IPS DF 19.7 (cell line): ENCODE measurements around the gene NEAT1.
"Not testable (repeated sequence)": the region's sequence is repeated elsewhere in the genome, so short reads cannot be mapped to it uniquely, and the experiment has no call there.

ENCODE experiments used
- DNase-seq: peaks from one replicate; pipeline ENCODE4 v3.0.0-alpha.2; 2013; ENCODE audit warnings: low read depth, low spot score

The NEAT1 gene

DNA sequence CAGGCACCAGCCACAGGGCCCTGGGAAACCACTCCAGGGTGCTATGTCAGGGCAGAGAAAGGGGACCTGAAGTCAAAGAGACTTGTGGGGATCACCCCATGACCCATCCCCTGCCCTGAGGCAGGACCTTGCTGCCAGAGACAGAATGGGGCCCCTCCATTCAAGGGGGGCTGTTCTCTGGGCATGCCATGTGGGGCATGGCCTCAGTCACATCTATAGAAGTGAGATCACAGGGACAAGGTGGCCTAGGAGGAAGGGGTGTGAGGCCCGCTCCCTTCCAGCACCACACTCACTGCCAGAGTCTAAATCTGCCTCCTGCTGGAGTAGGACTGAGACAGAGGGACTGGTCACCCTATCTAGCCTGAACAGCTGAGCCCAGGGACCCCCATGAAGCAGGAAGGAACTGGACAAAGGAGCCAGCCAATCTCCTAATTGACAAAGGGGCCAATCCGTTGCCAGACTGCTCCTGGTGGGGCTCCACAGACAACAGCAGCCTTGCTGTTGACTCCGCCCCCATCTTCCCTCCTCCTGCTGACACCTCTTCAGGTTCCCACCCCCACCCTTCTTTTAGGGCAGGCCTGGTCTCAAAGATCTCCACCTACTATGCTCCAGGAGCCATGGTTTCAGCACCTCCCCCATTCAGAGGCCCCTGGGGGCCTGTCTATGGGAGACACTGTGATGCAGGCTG lies 26.0 kb downstream of the NEAT1 start:
- no peak for DNase-seq

DNA sequence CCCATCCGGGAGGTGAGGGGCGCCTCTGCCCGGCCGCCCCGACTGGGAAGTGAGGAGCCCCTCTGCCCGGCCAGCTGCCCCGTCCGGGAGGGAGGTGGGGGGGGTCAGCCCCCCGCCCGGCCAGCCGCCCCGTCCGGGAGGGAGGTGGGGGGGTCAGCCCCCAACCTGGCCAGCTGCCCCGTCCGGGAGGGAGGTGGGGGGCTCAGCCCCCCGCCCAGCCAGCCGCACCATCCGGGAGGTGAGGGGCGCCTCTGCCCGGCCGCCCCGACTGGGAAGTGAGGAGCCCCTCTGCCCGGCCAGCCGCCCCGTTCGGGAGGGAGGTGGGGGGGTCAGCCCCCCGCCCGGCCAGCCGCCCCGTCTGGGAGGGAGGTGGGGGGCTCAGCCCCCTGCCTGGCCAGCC lies 28.7 kb downstream of the NEAT1 start:
- not testable (repeated sequence) for DNase-seq

DNA sequence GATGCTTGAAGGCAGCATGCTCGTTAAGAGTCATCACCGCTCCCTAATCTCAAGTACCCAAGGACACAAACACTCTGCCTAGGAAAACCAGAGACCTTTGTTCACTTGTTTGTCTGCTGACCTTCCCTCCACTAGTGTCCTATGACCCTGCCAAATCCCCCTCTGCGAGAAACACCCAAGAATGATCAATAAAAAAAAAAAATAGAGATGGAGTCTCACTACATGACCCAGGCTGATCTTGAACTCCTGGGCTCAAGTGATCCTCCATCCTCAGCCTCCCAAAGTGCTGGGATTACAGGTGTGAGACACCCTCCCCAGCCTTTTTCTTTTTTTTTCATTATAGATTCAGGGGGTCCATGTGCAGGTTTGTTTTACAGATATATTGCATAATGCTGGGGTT lies 29.7 kb downstream of the NEAT1 start:
- not testable (repeated sequence) for DNase-seq

DNA sequence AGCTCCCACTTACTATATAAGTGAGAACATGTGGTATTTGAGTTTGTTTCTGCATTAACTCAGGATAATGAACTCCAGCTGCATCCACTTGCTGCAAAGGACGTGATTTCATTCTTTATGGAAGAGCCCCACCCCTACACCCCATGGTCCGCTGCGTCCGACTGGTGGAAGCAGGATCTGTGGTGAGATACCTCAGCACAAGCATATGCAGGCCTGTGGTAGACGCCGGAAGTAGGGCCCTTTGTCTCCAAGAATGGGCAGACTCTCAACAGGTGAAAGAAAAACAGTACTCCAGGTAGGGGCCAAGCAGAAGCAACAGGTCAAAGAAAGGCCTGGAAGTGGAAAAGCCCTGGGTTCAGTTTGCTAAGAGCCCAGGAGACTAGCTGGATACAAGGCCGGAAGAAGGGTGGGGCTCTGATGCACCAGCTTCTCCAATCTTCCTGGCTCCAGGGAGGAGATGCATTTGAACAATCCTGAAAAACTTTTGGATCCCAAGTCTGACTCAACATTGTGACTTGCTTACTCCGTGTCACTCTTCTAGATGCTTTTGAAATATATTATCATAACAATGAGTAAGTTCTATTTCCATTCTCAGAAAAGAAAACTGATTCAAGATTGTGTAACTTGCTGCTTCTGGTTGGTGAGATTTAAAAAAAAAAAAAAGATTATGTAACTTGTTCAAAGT lies 30.4 kb downstream of the NEAT1 start:
- DNase-seq: no peak

DNA sequence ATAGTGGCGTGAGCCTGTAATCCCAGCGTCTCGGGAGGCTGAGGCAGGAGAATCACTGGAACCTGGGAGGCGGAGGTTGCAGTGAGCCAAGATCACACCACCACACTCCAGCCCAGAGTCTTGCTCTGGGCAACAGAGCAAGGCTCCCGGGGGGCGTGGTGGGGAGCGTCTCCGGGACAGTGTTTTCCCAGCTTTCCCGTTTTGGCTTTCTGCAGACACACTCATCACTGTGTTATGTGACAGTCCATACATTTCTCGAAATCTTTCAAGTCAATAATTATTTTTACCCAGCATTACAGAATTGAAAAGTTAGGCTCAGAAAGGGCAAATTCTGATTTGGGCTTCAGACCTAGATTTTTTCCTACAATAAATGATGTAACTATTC lies 31.7 kb downstream of the NEAT1 start:
- DNase-seq: no peak

DNA sequence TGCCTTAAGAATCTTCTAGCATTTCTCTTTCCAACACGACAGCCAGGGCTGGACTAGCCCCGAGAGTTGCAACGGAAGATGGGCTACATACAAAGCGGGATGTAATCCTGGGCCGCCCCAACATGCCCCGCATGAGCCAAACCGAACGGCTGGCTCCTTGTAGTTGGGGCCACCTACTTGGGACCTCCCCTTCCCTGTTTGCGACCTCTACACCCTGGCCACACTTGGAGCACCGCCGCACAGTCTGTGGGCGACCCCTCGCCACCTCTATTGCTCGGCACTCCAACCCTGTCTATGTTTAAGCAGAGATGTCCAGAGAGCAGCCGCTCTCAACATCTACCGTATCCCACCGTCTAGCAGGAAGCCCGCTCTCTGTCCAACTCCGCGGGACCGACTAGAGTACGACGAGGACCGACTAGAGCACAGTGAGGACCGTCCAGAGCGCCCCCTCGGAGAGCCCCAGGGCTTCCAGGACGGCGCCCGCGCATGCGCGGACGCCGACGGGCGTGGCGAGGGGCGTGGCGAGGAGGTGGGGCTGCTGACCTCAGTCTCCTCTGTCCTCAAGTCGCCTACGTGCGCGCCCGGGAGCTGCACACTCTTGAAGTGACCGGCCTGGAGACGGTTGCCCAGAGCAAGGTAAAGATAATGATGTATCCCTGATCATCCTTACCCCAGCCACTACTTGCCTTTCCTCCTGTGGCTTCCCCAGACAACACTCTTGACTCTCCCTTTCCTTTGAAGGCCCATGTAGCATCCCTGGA lies 32.3 kb downstream of the NEAT1 start:
- no peak for DNase-seq

DNA sequence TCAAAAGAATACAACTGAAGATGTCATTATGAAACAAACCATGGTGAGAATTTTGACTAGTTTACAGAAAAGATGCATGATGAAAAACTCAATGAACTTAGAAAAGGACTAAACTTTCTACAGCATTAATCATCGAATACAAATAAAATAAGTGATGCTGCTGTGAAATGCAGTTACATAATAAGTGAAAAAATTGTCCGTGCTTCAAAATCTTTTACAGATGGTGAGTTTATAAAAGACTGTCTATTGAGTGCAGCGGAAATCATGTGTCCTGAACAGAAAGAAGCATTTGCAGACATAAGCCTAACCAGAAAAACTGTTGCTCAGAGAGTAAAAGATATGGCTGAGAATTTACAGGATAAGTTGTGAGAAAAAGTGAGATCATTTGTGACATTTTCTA lies 33.8 kb downstream of the NEAT1 start:
- no peak for DNase-seq

DNA sequence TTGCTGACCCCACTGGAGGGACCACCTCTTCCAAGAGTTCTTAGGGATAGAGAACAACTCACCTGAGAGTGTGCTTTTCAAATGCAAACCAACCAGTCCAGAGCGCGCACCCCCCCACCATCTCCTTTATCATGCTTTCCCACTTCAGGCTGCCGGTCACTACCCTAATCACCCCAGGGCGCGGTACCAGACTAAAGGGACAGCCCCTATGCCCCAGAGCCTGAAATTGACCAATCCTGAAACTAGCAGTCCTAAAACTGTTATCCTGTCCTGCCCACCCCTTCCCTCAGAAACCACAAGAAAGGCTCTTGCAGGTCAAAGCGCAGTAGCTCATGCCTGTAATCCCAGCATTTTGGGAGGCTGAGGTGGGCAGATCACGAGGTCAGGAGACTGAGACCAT lies 37.0 kb downstream of the NEAT1 start:
- no peak for DNase-seq

DNA sequence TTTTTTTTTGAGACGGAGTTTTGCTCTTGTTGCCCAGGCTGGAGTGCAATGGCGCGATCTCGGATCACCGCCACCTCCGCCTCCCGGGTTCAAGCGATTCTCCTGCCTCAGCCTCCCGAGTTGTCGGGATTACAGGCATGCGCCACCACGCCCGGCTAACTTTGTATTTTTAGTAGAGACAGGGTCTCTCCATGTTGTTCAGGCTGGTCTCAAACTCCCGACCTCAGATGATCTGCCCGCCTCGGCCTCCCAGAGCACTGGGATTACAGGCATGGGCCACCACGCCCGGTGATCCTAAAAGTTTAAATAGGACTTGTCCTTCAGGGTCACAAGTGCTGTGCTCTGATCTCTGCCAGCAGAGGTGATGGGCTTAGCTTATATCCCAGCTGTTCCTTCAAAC lies 42.9 kb downstream of the NEAT1 start:
- not testable (repeated sequence) for DNase-seq

DNA sequence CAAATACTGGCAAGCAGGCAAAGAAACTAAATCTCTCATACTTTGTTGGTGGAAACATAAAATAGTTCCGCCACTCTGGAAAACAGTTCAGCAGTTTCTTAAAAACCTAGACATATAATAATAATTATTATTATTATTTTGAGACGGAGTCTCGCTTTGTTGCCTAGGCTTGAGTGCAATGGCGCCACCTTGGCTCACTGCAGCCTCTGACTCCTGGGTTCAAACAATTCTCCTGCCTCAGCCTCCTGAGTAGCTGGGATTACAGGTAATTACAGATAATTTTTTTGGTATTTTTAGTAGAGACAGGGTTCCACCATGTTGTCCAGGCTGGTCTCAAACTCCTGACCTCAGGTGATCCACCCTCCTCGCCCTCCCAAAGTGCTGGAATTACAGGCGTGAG lies 44.7 kb downstream of the NEAT1 start:
- DNase-seq: not testable (repeated sequence)

DNA sequence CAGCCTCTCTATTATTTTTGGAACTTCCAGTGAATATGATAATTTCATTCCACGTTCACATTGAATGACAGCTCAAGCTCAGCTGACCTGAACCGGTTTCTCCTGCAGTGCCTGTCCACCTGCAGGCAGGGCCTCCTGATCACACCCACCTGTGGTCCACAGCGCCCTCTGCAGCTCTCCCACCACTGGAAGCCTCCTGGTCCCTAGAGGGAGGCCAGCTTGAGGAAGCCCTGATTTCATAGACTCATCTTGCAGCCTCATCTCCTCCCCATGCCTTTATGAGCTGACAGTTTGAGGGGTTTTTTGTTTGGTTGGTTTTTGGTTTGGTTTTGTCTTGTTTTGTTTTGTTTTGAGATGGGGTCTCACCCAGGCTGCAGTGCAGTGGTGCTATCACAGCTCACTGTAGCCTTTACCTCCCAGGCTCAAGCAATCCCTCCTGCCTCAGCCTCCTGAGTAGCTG lies 46.3 kb downstream of the NEAT1 start:
- DNase-seq: no peak

DNA sequence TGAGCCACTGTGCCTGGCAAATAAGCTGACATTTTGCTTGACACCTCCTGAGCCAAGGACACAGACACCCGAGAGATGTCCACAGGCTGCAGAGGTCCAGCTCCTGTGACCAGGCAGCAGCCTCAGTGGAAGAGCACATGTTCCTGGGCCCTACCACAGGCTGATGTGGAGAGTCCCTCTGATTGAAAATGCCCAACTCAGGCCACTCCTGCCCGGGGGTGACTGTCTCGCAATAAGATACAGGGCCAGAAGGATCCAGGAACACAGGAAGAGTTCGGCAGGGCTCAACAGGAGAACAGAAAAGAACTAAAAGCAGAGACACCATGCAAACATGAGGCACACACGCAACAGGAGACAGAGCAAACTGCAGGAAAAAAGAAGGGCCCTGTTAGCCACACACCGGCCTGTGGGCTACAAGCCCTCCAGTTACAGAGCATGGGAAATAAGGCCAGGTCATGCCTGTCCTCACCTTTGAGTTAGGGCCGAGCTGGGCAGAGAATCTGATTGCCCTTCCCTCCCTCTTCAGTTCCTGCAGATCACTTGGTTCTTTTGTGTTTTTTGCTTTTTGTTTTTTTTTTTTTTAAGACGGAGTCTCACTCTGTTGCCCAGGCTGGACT lies 47.9 kb downstream of the NEAT1 start:
- DNase-seq: no peak

DNA sequence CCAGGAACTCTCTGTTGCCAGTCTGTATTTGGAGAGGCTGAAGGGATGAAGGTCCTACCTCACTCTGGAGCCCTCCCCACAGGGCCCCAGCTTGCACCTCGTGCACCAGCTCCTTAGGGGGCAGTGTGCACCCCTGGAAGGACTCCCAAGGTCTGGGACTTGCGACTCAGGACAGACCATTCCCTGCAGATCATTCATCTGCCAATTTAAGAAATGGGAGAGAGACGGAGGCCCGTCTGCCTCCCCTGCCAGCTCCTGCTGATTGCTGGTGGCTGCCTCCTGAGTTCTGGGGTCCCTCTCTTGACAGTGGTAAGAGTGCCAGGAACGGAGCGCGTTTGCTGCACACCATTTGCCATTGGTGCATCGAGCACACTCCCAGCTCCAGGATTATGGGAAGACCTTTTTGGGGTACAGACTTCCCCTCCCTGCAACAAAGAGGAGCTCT lies 48.9 kb downstream of the NEAT1 start:
- no peak for DNase-seq

DNA sequence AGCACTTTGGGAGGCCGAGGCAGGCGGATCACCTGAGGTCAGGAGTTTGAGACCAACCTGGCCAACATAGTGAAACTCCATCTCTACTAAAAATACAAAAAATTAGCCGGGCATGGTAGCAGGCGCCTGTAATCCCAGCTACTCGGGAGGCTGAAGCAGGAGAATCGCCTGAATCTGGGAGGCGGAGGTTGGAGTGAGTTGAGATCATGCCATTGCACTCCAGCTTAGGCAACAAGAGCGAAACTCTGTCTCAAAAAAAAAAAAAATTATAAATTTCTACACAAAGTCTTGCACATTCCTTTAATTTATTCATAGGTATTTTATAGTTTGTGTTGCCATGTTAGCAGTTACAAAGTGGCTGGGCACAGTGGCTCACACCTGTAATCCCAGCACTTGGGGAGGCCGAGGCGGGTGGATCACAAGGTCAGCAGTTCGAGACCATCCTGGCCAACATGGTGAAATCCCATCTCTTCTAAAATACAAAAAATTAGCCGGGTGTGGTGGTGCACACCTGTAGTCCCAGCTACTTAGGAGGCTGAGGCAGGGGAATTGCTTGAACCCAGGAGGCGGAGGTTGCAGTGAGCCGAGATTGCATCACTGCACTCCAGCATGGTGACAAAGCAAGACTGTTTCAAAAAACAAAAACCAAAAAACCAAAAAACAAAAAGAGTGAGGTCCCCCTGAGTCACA lies 50.1 kb downstream of the NEAT1 start:
- not testable (repeated sequence) for DNase-seq

DNA sequence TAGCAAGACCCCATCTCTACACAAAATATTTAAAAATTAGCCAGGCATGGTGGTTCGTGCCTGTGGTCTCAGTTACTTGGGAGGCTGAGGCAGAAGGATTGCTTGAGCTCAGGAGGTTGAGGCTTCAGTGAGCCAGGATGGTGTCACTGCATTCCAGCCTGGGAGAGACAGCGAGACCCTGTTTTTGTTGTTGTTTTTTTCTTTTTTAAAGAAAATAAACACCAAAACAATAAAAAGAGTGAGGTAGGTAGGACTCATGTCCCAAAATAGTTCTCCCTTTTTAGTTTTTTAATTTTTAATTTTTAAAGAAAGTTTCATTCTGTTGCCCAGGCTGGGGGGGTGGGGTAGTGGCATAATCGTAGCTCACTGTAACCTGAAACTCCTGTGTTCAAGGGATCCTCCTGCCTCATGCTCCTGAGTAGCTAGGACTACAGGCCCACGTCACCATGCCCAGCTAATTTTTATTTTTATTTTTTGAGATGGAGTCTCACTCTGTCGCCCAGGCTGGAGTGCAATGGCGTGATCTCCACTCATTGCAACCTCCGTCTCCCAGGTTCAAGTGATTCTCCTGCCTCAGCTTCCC lies 50.8 kb downstream of the NEAT1 start:
- DNase-seq: no peak

DNA sequence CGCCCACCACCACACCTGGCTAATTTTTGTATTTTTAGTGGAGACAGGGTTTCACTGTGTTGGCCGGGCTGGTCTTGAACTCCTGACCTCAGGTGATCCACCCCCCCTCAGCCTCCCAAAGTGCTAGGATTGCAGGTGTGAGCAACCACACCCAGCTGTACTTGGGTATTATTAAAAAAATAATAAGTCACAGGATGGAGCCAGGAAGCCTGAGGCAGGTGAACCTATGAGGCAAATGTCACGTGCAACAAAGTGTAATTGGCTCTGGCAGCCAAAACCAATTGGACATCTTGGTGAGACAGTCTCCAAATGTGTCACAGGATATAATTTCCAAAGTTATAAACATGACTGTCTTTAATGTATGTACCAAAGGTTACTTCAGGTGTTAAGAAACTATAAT lies 52.3 kb downstream of the NEAT1 start:
- DNase-seq: no peak

DNA sequence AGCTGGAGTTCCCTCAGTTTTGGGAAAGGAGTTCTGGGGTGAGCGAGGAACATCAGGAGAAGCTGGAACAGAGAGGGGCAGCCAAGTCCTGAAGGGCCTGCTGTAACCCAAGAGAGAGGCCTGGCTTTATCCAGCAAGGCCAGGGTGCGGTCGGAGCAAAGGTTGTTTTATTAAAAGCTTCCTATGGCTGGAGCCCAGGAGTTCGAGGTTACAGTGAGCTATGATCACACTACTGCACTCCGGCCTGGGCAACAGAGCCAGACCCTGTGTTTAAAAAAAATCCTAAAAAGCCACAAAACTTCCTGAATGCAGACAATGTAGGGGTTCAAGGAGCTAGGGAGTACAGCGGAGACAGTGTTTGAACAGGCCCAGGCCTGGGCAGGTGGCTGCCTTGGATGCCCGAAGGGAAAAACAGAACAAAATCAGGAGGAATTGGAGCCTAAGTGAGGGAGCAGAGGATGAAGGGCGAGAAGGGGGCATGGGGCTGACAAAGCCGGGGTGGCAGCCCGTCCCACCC lies 54.1 kb downstream of the NEAT1 start:
- no peak for DNase-seq

DNA sequence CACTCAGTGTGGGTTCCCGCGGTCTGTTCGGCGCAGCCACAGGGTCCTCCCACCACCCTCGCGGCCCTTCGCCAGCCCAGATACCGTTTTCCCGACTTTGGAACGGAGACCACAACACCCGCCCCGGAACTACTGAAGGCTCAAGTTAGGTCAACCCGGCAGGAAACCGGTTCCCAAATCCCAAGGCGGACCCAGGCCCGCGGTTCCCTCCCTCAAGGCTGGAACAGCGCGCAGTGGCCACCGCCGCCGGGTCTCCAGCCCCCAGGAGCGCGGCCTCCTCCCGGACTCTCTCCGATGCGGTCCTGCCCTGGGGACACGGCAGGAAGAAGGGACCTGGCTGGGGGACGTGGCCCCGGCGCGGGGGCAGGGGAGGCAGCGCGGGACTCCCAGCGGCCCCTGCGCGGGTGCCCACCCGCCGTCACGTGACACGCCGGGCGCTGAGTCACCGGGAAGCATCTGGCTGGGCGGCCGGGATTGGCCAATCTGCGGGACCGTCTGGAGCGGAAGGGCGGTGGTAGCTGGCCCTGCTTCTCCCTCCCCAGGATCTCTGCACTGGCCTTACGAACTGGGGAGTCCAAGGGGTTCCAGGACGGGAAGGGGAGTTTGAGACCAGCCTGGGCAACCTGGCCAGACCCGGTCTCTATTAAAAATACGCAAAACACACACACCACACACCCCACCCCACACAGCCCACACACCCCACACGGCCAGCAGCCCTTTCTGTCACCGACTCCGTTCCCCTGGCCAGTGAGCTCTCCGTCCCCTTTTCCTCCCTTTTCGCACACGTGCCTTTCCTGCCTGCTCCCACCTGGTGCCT lies 54.8 kb downstream of the NEAT1 start:
- DNase-seq: no peak

DNA sequence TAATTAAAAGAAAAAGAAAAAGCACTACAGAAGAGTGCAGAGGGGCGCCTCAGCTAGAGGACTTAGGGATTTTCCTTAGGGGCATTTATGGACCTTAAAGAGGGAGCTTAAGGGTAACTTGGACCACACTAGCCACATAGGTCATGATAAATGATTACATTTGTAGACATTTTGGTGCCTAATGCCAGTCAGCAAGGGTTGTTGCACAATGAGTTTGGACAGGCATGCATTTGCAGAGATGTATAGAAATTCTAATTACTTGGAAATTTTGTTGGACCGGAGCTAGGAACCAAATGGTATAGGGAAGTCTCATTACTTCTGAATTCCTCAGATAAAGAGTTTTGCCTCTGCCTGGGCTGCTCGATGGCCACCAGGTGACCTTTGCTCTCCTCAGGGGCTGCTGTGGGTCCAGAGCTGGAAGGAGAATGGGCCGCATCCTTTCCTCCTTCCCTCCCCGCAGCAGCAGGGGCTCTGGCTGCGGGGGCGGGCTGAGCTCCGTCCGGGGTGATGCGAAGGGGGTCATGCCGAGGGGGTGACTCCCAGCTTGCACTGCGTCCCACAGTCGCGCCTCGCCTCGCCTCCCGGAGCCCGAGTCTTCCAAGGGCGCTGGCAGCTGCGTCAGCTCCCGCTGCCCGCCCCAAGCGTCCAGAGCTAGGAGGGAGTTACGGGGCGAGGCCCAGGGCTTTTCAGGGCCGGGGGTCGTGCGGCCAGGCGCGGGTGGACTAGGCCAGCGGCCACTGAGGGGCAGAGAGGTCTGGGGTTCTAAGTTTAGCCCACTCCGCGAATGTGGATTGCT lies 56.0 kb downstream of the NEAT1 start:
- no peak for DNase-seq
